Mesodermal cell (in vitro differentiated cells): ENCODE measurements around the gene PLAC8L1. TPM values are rescaled to one million over a fixed set of nuclear protein-coding genes. Genes with fewer than 3 reads are reported as not detected.
"Not testable (repeated sequence)": the region's sequence is repeated elsewhere in the genome, so short reads cannot be mapped to it uniquely, and the experiment has no call there.

Source experiments
- H3K27ac ChIP-seq: 2 replicates; pipeline ENCODE4 v1.7.0; 2013; ENCODE audit warnings: mild to moderate bottlenecking, low read depth, low read length, moderate library complexity; ENCODE audit not compliant: severe bottlenecking
- H3K36me3 ChIP-seq: 2 replicates; pipeline ENCODE4 v1.7.1; 2013; ENCODE audit warnings: mild to moderate bottlenecking, low read length, moderate library complexity; ENCODE audit not compliant: control insufficient read depth, insufficient read depth
- H3K4me1 ChIP-seq: one replicate; pipeline ENCODE4 v1.7.1; 2013; ENCODE audit warnings: mild to moderate bottlenecking, low read length; ENCODE audit not compliant: insufficient read depth, control insufficient read depth, poor library complexity, severe bottlenecking
- H3K4me3 ChIP-seq: 2 replicates; pipeline ENCODE4 v1.7.0; 2013; ENCODE audit warnings: low read length, control low read depth, mild to moderate bottlenecking; ENCODE audit not compliant: insufficient read depth, poor library complexity, severe bottlenecking; ENCODE audit errors: extremely low read depth
- H3K9me3 ChIP-seq: 2 replicates; pipeline ENCODE4 v1.7.1; 2013; ENCODE audit warnings: mild to moderate bottlenecking, low read length, moderate library complexity; ENCODE audit not compliant: control insufficient read depth
- WGBS, 2 experiments: methylation state at CpG; one replicate each; pipeline ENCODE4 v1.1.5; 2013; ENCODE audit warnings: missing lambda C conversion rate in 2 of 2; ENCODE audit not compliant: insufficient coverage in 2 of 2; 5-methylcytosine and 5-hydroxymethylcytosine counted together
- polyA plus RNA-seq, 2 experiments: library from polyadenylated mRNA; stranded (reverse); fragments of 50-300 nt; gene quantifications; one replicate each; pipeline ENCODE4 v1.2.3, GENCODE V29; 2013

Gene PLAC8L1, protein sequence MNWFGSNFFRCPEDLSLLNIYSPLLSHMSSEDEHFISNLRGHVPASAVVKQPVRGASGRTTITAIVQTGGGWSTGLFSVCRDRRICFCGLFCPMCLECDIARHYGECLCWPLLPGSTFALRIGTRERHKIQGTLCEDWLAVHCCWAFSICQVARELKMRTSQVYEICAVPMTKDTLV
- 0.88 TPM for polyA plus RNA-seq (2013, experiment 1 of 2)
- not detected for polyA plus RNA-seq (2013, experiment 2 of 2)

DNA sequence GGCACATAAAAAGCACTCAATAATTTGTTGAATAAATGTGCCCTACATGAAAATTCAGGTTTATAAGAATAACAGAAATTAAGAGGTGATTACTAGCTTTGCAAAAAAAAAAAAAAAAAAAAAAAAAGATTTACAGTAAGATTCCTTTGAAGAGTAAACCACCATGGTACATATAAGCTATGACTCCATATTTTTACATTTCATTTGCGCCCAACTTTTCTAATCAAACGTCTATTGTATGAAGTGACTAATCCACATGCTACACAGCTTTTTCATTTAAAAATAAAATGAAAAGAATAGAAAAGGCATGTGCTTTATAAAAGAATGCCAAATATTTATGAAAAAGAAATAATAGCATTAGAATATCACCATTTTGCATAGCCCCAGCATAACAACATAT, at the start of gene PLAC8L1:
PLAC8L1 (minus strand) TSS at position 101 of the 400 bp plus-strand sequence. CDS start 1,266 bp downstream, outside the sequence.
- no peak within 1 kb of the TSS for H3K4me3 ChIP-seq
- H3K4me1 ChIP-seq: no peaks in the 10 kb centered on the region
- H3K27ac ChIP-seq: no peak within 1 kb of the TSS
- H3K9me3 ChIP-seq: no peaks in the 10 kb centered on the region
- peaks cover 4% of the 10 kb centered on the region for H3K36me3 ChIP-seq
- no CpG with 5 or more reads among the region's 2 CpGs for WGBS, 2 experiments

DNA sequence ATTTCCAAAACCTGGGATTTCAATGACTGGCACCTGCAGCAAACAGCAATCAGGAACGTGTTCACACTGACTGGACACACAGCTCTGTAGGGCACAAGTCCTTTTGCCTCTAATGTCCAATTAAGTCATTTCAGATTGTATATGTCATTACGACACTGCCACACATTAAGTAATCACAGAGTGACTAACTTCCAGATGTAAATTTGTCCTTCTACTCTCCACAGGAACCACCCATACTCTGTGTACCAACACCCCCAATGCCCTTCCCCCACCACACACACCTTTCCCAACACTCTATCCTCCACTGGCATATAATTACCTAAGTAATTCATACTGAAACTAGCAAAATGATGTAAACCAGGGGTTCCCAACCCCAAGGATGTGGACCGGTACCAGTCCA, 46.6 kb upstream of the PLAC8L1 start:
- no peaks in the 10 kb centered on the region for H3K9me3 ChIP-seq
- H3K4me3 ChIP-seq: no peak overlapping the region
- no peaks in the 10 kb centered on the region for H3K4me1 ChIP-seq
- 61 to 67% methylated on average over 3 of the region's 3 CpGs for WGBS, 2 experiments
- no peak overlapping the region for H3K27ac ChIP-seq
- peaks cover 81% of the 10 kb centered on the region for H3K36me3 ChIP-seq

DNA sequence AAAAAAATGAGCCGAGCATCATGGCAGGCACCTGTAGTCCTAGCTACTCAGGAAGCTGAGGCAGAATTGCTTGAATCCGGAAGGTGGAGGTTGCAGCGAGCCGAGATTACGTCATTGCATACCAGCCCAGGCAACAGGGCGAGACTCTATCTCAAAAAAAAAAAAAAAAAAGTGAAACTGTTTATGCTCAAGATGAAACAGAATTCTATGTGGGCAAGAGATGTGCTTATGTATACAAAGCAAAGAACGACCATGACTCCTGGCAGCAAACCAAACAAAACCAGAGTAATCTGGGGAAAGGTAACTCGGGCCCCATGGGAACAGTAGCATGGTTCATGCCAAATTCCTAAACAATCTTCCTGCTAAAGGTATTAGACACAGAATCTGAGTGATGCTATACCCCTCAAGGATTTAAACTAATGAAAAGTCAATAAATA, 32.6 kb upstream of the PLAC8L1 start:
- H3K9me3 ChIP-seq: no peaks in the 10 kb centered on the region

DNA sequence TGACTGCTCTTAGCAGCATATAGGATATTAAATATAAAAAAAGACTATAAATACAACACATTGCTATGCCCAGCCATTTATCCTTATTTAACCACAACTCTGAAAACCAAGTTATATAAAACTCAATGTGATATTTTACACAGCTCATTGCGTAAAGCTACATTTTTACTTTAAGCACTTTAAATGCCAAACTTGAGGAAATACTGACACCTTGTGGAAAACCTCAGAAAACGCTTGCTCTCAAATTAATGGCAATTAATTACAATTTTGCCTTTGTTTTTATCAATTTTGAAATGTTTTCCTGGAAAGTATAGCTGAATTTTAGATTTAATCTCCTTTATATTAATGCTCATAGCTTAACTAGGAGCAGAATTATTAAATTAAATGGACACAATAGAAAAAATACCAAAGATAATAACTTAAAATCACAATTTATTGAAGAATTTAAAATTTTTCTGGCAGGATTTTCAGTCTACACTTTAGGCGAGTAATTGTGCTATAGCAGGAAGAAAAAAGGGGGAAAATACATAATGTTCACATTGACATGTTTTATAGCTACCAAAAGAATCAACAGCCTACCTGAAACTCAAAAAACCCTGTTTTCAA, 25.2 kb upstream of the PLAC8L1 start:
- no peaks in the 10 kb centered on the region for H3K4me1 ChIP-seq
- no peak overlapping the region for H3K4me3 ChIP-seq
- no peaks in the 10 kb centered on the region for H3K9me3 ChIP-seq
- 100% methylated on average over 1 of the region's 3 CpGs; no CpG with 5 or more reads in 1 of the 2 experiments for WGBS, 2 experiments
- no peak overlapping the region for H3K27ac ChIP-seq
- peaks cover 70% of the 10 kb centered on the region for H3K36me3 ChIP-seq

More for the DNA sequence above, 32.6 kb upstream of the PLAC8L1 start:
- 81 to 97% methylated on average over 4 to 5 of the region's 8 CpGs for WGBS, 2 experiments
- Histone ChIP-seq H3K4me3 (no peak overlapping the region), H3K4me1 (no peaks in the 10 kb centered on the region), H3K36me3 (peaks cover 94% of the 10 kb centered on the region), H3K27ac (no peak overlapping the region)

DNA sequence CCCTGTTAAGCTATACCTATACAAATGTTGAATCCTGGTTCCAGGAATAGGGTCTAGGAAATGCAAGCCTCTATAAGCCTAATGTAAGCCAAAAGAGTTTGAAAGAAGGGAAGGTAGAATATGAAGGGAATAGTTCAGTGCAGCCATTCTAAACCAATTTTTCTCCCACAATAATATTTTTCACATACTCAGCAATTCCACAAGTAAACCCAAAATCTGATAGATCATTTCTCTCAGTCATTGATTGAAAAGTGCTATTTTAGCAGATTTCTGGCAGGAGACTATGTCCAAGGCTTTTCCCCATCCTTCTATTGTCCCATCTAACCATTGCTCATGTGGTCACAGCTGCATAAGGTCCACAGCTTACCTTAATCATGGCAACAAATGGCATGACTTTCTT, 20.7 kb upstream of the PLAC8L1 start:
- Histone ChIP-seq H3K27ac (no peak overlapping the region), H3K36me3 (peaks cover 65% of the 10 kb centered on the region), H3K4me1 (no peaks in the 10 kb centered on the region), H3K9me3 (no peaks in the 10 kb centered on the region), H3K4me3 (no peak overlapping the region)

DNA sequence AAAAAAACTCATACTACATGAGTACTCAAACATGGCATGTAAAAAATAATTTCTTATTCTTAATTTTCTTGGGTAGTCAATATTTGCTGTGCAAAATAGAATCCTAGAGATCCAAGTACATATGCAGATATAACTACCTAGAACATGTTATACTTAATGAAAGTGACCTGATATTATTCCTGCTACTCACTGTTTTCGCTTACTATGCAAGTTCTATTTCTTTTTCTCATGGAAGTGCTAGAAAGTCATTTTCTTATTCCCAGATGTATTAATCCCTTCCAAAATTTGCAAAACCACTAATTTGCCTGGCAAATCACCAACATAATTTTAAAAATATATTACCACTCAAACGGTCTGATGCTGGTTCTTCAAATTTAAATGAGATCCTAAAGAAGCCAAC, 19.2 kb upstream of the PLAC8L1 start:
- Histone ChIP-seq H3K4me3 (no peak overlapping the region), H3K36me3 (peaks cover 74% of the 10 kb centered on the region), H3K4me1 (no peaks in the 10 kb centered on the region), H3K9me3 (no peaks in the 10 kb centered on the region), H3K27ac (no peak overlapping the region)
- 92 to 100% methylated on average over 2 of the region's 2 CpGs for WGBS, 2 experiments

DNA sequence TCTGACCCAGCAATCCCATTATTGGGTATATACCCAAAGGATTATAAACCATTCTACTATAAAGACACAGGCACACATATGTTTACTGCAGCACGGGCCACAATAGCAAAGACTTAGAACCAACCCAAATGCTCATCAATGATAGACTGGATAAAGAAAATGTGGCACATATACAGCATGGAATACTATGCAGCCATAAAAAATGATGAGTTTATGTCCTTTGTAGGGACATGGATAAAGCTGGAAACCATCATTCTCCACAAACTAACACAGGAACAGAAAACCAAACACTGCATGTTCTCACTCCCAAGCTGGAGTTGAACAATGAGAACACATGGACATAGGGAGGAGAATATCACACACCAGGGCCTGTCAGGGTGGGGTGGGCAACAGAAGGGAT, 16.1 kb upstream of the PLAC8L1 start:
- not testable (repeated sequence) for H3K4me3 ChIP-seq, H3K4me1 ChIP-seq, H3K27ac ChIP-seq, H3K9me3 ChIP-seq
- peaks cover 84% of the 10 kb centered on the region for H3K36me3 ChIP-seq
- WGBS, 2 experiments: no CpG with 5 or more reads among the region's 1 CpG

DNA sequence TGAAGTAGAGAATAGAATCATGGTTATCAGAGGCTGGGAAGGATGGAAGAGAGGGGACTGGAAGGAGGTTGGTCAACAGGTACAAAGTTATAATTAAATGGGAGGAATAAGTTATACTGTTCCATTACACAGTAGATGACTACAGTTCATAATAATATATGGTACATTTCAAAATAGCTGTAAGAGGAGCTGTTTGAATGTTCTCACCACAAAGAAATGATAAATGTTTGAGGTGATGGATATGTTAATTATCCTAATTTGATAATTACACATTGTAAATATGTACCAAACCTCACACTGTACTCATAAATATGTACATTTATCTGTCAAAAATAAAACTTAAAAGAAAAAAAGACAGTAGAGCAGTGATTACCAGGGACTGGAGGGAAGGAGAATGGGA, 12.9 kb upstream of the PLAC8L1 start:
- H3K36me3 ChIP-seq: peaks cover 79% of the 10 kb centered on the region
- H3K9me3 ChIP-seq: no peaks in the 10 kb centered on the region
- no peak overlapping the region for H3K27ac ChIP-seq
- H3K4me1 ChIP-seq: no peaks in the 10 kb centered on the region
- no peak overlapping the region for H3K4me3 ChIP-seq

DNA sequence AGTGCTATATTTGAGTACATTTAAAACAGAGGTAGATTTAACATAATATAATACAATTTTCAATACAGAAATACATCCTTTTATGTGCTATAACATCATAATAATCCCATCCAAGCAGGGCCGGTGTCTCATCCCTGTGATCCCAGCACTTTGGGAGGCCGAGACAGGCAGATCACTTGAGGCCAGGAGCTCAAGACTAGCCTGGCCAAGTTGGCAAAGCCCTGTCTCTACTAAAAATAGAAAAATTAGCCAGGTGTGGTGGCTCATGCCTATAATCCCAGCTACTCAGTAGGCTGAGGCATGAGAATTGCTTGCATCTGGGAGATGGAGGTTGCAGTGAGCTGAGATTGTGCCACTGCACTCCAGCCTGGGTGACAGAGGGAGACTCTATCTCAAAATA, 11.8 kb upstream of the PLAC8L1 start:
- WGBS, 2 experiments: 100% methylated on average over 2 of the region's 2 CpGs; no CpG with 5 or more reads in 1 of the 2 experiments
- H3K36me3 ChIP-seq: peaks cover 78% of the 10 kb centered on the region
- not testable (repeated sequence) for H3K9me3 ChIP-seq, H3K4me3 ChIP-seq, H3K4me1 ChIP-seq, H3K27ac ChIP-seq

DNA sequence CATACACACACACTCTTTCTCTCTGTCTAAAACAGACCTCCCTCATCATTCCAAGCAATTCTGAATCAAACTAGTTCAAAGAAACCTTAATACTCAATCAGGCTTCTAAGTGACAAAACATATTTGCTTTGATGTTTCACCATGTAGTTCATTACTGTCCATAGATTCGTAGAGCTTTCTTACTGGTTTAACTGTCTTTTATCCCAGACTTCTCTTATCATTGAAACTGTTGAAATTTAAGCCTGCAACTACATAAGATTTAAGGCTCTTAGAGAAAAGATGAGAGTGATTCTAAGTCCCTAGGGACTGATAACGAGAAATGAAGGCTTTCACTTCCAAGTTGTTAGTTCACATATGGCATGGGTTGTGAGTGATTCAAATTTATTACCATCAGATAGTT, 11.0 kb upstream of the PLAC8L1 start:
- H3K27ac ChIP-seq: no peak overlapping the region
- no peaks in the 10 kb centered on the region for H3K4me1 ChIP-seq
- H3K36me3 ChIP-seq: peaks cover 78% of the 10 kb centered on the region
- 86 to 100% methylated on average over 1 of the region's 2 CpGs for WGBS, 2 experiments
- H3K4me3 ChIP-seq: no peak overlapping the region
- no peaks in the 10 kb centered on the region for H3K9me3 ChIP-seq

DNA sequence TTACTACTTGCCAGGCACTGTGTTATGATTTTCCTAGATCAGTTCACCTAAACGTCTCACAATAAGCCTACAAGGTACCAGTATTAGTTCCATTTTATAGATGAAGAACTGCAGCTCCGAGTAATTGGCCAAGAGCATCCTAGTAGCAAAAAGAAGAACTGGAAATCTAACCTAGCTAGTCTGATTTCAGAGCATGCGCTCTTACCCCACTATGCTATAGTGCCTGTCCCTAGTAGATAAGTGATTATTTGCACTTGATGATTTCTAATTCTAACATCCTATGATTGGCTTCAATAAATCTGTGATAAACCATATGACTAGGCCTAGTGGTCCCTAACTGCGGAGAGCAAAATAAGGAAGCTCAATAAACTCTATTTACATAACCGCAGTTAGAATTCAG, 7.1 kb upstream of the PLAC8L1 start:
- H3K36me3 ChIP-seq: peaks cover 47% of the 10 kb centered on the region
- 95 to 100% methylated on average over 2 to 3 of the region's 5 CpGs for WGBS, 2 experiments
- H3K4me3 ChIP-seq: no peak overlapping the region
- no peaks in the 10 kb centered on the region for H3K9me3 ChIP-seq
- H3K4me1 ChIP-seq: no peaks in the 10 kb centered on the region
- H3K27ac ChIP-seq: no peak overlapping the region
